SJSA1 (cell line): Measurements from ENCODE around the gene ESD. TPM values are rescaled to one million over a fixed set of nuclear protein-coding genes. Genes with fewer than 3 reads are reported as not detected.
"Not testable (repeated sequence)": the region's sequence is repeated elsewhere in the genome, so short reads cannot be mapped to it uniquely, and the experiment has no call there.

ENCODE experiments used
- DNase-seq, 2 experiments: peaks; one replicate each; pipeline ENCODE4 v3.0.0-alpha.2; 2015 to 2020; ENCODE audit warnings: low spot score in 2 of 2, low read depth in 1 of 2
- H3K27ac ChIP-seq: fragments of 250-450 bp; sonication (Bioruptor Pico); 2 replicates; pipeline ENCODE4 v1.5.1; 2020; ENCODE audit warnings: mild to moderate bottlenecking, moderate library complexity
- H3K27me3 ChIP-seq: fragments of 250-450 bp; sonication (Bioruptor Pico); replicated peaks from 2 replicates; pipeline ENCODE4 v1.5.1; 2020; ENCODE audit warnings: mild to moderate bottlenecking, moderate library complexity
- H3K36me3 ChIP-seq: fragments of 250-450 bp; sonication (Bioruptor Pico); 2 replicates; pipeline ENCODE4 v1.5.1; 2020; ENCODE audit warnings: mild to moderate bottlenecking
- H3K4me1 ChIP-seq: fragments of 250-450 bp; sonication (Bioruptor Pico); replicated peaks from 2 replicates; pipeline ENCODE4 v1.6.1; 2021; ENCODE audit warnings: mild to moderate bottlenecking
- H3K4me3 ChIP-seq: fragments of 250-450 bp; sonication (Bioruptor Pico); 2 replicates; pipeline ENCODE4 v1.5.1; 2020; ENCODE audit warnings: mild to moderate bottlenecking
- H3K9me3 ChIP-seq: fragments of 250-450 bp; sonication (Bioruptor Pico); replicated peaks from 2 replicates; pipeline ENCODE4 v1.5.1; 2020; ENCODE audit warnings: mild to moderate bottlenecking
- total RNA-seq: library from RNA; depleted of rRNA; stranded (reverse); fragments of >200 nt; shearing (Covaris generic); gene quantifications from 2 replicates; pipeline ENCODE4 v1.2.3, GENCODE V29; 2014

ESD gene
- total RNA-seq, 1 experiment from 2014 or later = 108 TPM

DNA sequence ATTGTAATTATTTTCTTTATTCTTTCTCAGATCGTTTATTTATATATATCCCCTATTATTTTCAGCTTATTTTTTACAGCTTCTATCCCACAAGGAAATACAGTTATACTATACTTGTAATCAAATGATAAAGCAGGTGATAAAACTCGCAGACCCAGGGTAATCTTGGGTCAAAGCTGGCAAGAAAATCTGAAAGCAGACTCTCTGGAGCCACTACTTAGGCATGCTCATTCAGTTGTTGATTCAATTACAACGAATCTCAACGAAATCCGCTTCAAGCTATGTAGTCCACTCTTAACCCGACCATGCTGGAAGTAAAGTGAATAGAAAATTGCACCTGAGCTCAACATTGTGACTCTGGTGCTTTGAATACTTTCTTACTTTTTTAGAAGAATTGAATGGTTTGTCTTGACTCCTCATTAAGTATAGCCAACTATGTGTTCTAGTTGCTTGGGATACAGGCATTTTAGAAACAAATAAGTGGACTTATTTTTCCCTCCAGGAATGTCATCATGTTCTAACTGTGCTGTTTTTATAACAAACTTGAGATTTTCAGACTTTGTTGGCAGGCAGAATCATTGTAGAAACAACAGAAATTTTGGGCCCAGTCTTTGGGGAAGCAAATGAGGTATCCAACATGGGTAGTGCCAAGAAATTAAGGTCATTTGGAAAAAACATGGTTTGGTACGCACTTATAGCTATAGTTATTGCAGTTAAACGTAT lies 21.4 kb downstream of the ESD start:
- H3K27me3 ChIP-seq = no peaks in the 10 kb centered on the region
- H3K4me1 ChIP-seq = peaks cover 8% of the 10 kb centered on the region
- H3K27ac ChIP-seq = no peak overlapping the region
- no peak overlapping the region for H3K4me3 ChIP-seq
- H3K36me3 ChIP-seq = peaks cover 81% of the 10 kb centered on the region
- no peaks in the 10 kb centered on the region for H3K9me3 ChIP-seq
- no peak for DNase-seq

DNA sequence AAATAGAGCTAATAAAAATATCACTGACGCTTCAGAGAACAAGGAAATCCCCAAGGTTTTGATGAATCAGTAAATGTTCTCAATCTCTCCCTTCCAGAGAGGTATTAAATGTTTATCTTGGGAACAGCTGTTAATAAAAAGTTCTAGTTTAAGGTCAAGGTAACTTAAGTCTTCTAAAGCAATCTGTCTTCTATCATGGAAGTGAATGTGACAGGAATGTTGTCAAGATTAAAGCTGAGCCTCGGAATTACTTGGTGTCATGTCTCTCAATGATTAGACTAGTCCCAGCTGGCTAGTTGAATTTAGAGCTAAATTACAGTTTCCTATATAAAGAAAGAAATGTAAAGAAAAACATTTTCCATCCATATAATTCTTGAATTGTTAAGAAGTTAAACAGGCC lies 23.4 kb downstream of the ESD start:
- Histone ChIP-seq H3K36me3 (peaks cover 69% of the 10 kb centered on the region), H3K4me3 (no peak overlapping the region), H3K27ac (no peak overlapping the region), H3K9me3 (no peaks in the 10 kb centered on the region), H3K27me3 (no peaks in the 10 kb centered on the region), H3K4me1 (peaks cover 1% of the 10 kb centered on the region; the same call in 1 of the 2 replicates)
- no peak for DNase-seq

DNA sequence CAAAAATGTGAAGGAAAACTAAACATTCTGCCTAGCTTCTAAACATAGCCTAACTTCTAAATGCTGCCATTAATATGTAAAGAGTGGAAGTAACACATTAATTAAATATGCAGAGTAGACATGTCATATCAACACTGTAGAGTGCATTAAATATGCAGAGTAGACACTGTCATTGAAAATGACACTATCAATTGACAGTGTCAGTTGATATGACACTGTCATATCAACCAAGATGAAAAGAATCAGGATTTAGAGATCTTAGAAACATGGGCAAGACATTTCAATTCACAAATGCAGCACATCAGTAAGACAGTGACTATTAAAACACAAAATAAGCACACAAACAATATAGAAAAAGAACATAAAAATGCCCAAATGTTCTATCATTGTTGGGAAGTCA lies 25.3 kb downstream of the ESD start:
- H3K36me3 ChIP-seq = peaks cover 51% of the 10 kb centered on the region
- H3K9me3 ChIP-seq = no peaks in the 10 kb centered on the region

DNA sequence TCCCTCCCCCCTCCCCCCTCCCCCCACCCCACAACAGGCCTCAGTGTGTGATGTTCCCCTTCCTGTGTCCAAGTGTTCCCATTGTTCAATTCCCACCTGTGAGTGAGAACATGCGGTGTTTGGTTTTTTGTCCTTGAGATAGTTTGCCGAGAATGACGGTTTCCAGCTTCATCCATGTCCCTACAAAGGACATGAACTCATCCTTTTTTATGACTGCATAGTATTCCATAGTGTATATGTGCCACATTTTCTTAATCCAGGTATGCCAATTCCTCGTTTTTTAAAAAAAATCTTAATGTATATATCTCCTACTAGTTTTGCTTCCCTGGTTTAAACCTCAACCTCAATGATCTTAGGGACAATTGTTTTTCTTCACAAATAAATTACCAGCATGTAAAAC lies 27.0 kb downstream of the ESD start:
- H3K4me3 ChIP-seq, H3K27me3 ChIP-seq, H3K9me3 ChIP-seq, H3K27ac ChIP-seq, H3K4me1 ChIP-seq, DNase-seq: not testable (repeated sequence)
- H3K36me3 ChIP-seq = peaks cover 36% of the 10 kb centered on the region

More for the DNA sequence above, 25.3 kb downstream of the ESD start:
- Histone ChIP-seq H3K27me3 (no peaks in the 10 kb centered on the region), H3K4me3 (no peak overlapping the region), H3K27ac (no peak overlapping the region), H3K4me1 (no peaks in the 10 kb centered on the region)
- DNase-seq = no peak

DNA sequence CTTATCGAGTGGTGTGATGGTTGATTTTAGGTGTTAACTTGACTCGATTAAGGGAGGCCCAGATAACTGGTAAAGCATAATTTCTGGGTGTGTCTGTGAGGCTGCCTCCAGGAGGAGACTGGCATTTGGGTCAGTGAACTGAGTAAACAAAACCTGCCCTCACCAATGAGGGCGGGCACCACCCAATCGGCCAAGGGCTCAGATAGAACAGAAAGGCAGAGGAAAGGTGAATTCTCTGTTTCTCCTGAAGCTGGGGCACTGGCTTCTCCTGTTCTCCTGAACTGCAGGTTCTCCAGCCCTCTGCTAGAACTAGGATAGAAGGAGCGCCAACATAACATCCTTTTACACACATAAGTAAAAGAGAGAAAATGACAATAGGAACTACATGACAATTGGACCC lies 35.1 kb downstream of the ESD start:
- DNase-seq = no peak
- peaks cover 2% of the 10 kb centered on the region for H3K4me1 ChIP-seq

DNA sequence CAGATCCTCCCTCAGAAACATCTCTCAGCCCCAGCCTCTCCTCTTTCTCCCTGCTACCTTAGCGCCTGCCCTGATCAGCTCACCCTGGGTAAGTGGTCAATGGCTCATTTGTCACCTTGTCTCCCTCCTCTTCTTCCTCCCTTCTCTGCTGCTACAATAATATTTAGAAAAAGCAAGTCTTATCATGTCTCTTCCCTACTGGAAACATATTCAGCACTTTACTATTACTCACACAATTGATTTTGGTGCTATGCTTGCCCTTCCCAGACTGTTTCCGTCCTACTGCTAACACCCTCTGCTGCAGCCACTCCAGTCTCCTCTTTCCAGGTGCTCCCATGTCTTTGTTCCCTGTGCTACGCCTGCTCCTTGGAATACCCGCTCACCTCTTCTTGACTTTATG lies 35.8 kb downstream of the ESD start:
- no peak overlapping the region for H3K4me3 ChIP-seq
- H3K27ac ChIP-seq = no peak overlapping the region
- DNase-seq = no peak
- H3K4me1 ChIP-seq = peaks cover 4% of the 10 kb centered on the region
- no peaks in the 10 kb centered on the region for H3K9me3 ChIP-seq
- H3K36me3 ChIP-seq = no peaks in the 10 kb centered on the region
- no peaks in the 10 kb centered on the region for H3K27me3 ChIP-seq

More for the DNA sequence above, 35.1 kb downstream of the ESD start:
- H3K4me3 ChIP-seq = no peak overlapping the region
- no peaks in the 10 kb centered on the region for H3K9me3 ChIP-seq
- no peaks in the 10 kb centered on the region for H3K36me3 ChIP-seq
- no peak overlapping the region for H3K27ac ChIP-seq
- no peaks in the 10 kb centered on the region for H3K27me3 ChIP-seq

DNA sequence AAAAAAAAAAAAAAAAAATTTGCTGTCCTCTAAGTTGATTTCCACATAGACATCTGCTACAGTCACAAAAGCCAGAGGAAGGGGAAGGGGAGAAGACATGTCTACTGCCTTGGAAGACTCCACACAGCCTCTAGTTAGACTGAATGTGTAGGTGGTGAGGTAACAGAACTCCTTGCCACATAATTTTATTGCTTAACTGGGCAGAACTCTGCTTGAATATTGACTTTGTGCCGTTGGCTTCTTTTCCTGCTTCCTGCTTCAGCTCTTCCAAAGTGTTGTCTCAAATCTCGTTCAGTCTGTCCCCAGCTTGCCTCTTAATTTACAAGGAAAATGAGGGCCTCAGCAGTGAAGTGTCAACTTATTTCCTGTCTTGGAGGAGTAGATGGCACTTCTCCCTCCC lies 37.1 kb downstream of the ESD start:
- no peak for DNase-seq
- Histone ChIP-seq H3K27ac (no peak overlapping the region), H3K27me3 (no peaks in the 10 kb centered on the region), H3K9me3 (no peaks in the 10 kb centered on the region), H3K4me3 (no peak overlapping the region), H3K36me3 (no peaks in the 10 kb centered on the region), H3K4me1 (peaks cover 4% of the 10 kb centered on the region)

DNA sequence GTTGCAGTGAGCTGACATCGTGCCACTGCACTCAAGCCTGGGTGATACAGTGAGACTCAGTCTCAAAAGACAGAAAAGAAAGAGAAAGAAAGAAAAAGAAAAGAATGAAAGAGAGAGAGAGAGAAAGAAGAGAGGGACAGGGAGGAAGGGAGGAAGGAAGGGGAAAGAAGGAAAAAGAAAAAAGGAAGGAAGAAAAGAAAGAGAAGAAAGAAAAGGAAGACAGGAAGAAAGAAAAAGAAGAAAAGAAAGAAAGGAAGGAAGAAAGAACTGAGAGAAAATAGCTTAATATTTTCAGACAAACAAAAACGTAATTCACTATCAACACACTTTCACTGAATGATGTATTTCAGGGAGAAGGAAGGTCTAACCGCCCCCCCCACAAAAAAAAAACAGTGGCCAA lies 39.3 kb downstream of the ESD start:
- no peaks in the 10 kb centered on the region for H3K36me3 ChIP-seq
- DNase-seq = no peak
- H3K4me1 ChIP-seq = peaks cover 4% of the 10 kb centered on the region
- H3K4me3 ChIP-seq = no peak overlapping the region
- no peaks in the 10 kb centered on the region for H3K27me3 ChIP-seq
- no peaks in the 10 kb centered on the region for H3K9me3 ChIP-seq
- H3K27ac ChIP-seq = no peak overlapping the region

DNA sequence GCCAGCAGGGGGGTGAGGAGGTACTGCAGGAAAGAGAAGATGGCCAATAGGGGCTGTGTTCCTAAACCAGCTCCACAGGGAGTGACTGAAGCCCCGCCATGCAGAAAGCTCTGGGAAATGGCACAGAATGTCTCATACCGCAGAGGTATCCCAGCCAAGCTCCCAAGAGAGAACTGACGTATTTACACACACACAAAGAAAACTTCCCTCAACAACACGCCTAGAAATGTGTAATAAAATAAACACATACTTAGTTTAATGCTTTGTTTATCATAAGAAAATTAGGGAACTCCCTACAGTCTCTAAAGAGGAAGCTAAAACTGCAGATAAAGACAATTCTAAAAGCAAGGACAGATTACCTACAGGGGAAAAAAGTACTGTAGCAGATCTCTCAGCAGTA lies 40.0 kb downstream of the ESD start:
- Histone ChIP-seq H3K27ac (no peak overlapping the region), H3K9me3 (no peaks in the 10 kb centered on the region), H3K4me1 (peaks cover 4% of the 10 kb centered on the region), H3K36me3 (no peaks in the 10 kb centered on the region), H3K27me3 (no peaks in the 10 kb centered on the region), H3K4me3 (no peak overlapping the region)
- peak in 1 of 2 experiments; percentile 34 for DNase-seq

DNA sequence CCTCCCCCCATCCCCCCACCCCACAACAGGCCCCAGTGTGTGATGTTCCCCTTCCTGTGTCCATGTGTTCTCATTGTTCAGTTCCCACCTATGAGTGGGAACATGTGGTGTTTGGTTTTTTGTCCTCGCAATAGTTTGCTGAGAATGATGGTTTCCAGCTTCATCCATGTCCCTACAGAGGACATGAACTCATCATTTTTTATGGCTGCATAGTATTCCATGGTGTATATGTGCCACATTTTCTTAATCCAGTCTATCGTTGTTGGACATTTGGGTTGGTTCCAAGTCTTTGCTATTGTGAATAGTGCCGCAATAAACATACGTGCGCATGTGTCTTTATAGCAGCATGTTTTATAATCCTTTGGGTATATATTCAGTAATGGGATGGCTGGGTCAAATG lies 41.5 kb downstream of the ESD start:
- DNase-seq, H3K9me3 ChIP-seq, H3K36me3 ChIP-seq, H3K27me3 ChIP-seq, H3K4me1 ChIP-seq, H3K27ac ChIP-seq, H3K4me3 ChIP-seq: not testable (repeated sequence)

DNA sequence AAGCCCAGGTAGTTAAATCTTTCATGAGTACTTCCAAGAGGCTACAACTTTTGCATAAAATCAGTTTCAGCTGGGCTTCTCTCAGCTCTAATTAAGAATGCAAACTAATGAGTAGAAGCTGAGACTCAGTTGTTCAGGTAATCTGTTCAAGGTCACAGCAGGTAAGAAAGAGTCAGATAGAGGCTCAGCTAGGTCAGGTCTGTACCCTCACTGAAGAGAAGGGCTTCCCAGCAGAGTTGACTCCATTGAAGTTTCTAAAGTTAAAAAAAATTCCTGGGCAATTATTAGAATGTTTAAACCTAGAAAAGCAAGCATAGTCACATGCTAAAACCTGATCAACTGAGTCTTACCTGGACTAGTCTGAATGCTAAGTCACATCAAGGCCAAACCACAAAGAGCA lies 42.1 kb downstream of the ESD start:
- DNase-seq = no peak
- Histone ChIP-seq H3K27me3 (no peaks in the 10 kb centered on the region), H3K4me1 (peaks cover 12% of the 10 kb centered on the region), H3K4me3 (no peak overlapping the region), H3K9me3 (no peaks in the 10 kb centered on the region), H3K36me3 (peaks cover 6% of the 10 kb centered on the region; the same call in 1 of the 2 replicates), H3K27ac (no peak overlapping the region)

DNA sequence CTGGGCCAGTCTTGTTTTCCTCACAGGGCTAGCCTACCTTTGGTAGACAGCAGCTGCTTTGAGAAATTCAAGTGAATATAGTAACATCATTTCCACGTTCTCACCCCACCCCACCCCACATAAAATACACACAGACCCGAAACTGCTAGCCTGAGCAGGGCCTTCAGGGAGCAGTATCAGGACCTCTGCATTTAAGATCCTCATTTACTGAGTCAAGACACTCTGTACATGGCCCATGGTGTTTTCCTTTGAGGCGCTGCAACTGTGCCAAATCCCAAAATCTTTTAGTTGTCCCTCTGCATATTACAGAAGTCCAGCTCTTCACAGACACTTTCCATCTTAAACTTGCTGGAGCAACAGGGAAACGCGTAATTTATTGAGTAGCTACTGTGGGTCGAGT lies 43.0 kb downstream of the ESD start:
- H3K27ac ChIP-seq = no peak overlapping the region
- H3K4me1 ChIP-seq = peaks cover 18% of the 10 kb centered on the region
- H3K27me3 ChIP-seq = no peaks in the 10 kb centered on the region
- H3K36me3 ChIP-seq = peaks cover 6% of the 10 kb centered on the region; the same call in 1 of the 2 replicates
- no peak for DNase-seq
- no peak overlapping the region for H3K4me3 ChIP-seq
- H3K9me3 ChIP-seq = no peaks in the 10 kb centered on the region

DNA sequence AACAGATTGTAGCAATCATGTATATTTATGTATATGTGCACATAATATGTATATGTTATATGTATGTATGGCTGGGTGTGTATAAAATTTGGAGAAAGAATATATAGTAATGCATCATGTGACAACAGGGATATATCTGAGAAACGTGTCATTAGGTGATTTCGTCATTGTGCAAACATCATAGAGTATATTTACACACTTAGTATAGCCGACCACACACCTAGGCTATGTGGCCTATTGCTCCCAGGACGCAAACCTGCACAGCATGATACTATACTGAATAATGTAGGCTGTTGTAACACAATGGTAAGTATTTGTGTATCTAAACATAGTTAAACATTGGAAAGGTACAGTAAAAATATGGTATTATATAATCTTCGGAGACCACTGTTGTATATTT lies 43.8 kb downstream of the ESD start:
- H3K9me3 ChIP-seq = no peaks in the 10 kb centered on the region
- no peaks in the 10 kb centered on the region for H3K27me3 ChIP-seq
- no peak overlapping the region for H3K27ac ChIP-seq
- no peak for DNase-seq
- peaks cover 18% of the 10 kb centered on the region for H3K4me1 ChIP-seq
- H3K36me3 ChIP-seq = peaks cover 6% of the 10 kb centered on the region; the same call in 1 of the 2 replicates
- H3K4me3 ChIP-seq = no peak overlapping the region

DNA sequence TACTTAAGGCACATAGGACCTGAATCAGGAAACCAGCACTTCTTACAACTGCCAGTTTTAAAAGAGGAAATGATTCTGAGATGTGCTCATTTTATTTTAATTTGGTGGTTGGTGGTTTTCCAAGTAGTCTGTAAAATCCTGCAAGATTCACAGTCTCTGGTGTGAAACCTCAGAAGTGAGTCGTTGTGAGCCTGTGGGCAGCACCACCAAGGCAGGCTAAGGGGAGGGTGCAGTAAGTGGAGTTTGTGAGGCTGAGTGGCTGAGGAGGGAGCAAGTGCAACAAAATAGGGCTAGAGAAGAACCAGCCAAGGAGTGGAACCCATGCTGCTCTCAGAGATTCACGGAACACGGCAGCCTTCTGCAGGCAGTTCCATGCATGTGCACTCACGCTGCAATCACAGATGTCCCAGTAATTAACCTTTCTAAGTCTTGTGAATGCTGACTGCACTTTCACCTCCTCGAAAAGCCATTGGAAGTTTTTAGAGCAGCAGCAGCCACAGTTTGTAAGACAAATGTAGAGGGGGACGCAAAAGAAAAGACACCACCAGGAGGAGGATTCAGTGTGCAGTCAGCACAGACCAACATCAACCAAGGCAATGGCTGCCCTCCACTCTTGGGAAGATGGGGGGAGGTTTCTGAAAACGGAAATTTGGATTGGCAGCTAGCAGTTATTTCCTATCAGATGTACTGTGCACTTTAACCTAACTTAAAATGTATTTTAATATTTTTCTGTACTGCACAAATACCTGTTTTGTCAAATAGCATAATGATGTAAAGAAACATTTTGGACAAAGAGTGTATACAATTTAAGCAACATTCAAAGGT lies 44.9 kb downstream of the ESD start:
- Histone ChIP-seq H3K27me3 (no peaks in the 10 kb centered on the region), H3K9me3 (no peaks in the 10 kb centered on the region), H3K27ac (no peak overlapping the region), H3K36me3 (peaks cover 6% of the 10 kb centered on the region; the same call in 1 of the 2 replicates), H3K4me3 (no peak overlapping the region), H3K4me1 (peaks cover 18% of the 10 kb centered on the region)
- no peak for DNase-seq
